Fibroblast of upper back skin (primary cell): Measurements from ENCODE around the gene FLII.

Source experiments
- DNase-seq: peaks from one replicate; pipeline ENCODE4 v3.0.0-alpha.2; 2013

FLII gene

DNA sequence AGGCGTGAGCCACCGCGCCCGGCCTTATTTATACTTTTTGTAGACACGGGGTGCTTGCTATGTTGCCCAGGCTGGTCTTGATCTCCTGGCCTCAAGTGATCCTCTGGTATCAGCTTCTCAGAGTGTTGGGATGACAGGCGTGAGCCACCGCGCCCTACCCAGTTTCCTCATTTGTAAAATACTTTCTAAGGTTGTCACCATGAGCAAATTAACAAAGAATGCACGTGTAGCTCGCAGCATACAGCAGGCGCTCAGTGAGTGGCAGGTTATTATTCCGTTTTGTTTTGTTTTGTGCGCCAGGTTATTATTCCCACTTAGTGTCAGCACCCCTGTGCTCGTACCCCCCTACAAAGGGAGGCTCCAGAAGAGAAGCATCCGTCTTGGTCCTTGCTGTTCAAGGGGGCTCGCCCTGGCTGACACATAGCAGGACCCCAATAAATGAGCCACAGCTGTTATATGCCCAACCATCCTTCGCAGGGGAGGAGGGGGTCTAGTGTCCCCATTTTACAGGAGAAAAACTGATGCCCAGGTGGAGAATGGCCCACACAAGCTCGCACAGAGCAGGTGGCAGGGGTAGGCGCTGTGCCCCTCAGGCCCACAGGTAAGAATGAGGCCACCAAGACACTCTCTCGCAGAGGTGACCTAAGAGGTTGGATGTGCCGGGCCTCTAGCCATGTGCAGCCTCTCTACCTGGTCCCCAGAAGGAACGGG lies 1.2 kb upstream of the FLII start:
- DNase-seq: no peak

- peak; percentile 24 for DNase-seq
These were observed 569 bp downstream of the FLII start for GRCh38 chr17:18257982-18258355.

DNA sequence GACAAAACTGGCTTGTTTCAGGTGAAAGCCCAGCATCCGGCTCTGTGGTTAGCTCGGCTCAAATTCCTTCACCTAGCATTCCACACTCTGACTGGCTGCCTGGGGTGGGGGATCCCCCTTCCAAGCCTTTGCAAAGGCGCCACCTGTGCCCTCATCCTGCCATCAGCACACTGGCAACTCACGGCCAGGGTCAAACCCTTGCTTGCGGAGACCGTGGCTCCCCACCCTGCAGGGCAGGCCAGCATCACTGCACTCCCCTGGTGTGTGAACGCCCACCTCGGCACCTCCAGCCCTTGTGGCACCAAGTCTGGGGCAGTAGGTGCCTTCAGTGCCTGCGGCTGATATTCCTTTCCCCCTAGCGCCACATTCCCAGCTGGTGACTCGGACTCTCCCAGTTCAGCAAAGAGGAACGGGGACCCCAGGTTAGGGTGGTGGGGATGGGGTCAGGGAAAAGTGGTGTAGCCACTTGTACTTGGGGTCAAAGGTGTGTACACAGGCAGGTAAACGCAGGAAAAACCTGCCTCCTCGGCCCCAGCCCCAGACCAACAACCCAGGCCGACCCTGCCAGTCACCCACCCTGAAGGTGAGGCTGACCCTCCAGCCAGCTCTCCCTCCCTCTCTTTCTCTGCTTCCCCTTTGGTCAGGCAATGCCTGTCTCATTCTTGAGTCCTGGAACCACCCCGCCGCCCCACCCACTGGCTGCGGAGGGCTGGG lies 1.1 kb downstream of the FLII start:
- peak; percentile 12 for DNase-seq

DNA sequence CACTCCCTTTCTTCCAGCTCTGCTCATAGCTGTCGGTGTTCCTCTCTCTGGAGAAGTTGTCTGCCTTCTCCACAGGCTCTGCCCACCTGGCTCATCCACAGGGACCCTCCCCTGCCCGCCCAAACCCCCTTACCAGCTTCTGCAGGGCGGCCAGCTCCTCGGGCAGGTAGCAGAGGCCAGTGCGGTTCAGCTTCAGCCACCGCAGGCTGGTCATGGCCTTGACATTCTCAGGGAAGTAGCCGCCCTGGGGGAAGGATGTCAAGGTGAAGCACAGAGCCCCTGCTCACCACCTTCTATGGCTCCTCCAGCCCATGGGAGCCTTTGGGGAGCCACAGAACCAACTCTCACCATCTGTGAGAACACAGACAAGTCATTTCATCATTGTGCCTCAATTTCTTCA lies 1.8 kb downstream of the FLII start:
- DNase-seq: no peak

DNA sequence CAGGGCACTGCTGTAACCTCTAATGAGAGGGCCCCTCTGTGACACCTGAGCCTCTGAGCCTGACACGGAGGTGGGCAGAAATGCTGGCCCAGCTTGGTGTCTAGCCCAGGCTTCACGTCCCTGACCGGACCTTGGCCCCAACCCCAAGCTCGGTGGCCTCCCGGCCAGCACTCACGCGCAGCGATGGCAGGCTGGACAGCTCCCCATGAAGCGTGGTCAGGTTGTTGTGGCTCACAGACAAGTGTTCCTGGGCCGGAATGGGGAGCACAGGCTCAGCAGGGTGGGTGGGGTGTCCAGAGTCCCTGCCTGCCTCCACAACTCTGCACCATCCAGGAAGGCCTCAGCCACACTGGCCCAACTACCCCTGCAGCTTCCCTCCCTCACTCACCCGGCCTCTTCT lies 2.2 kb downstream of the FLII start:
- DNase-seq: no peak

- DNase-seq: no peak
These were observed 3.5 kb downstream of the FLII start for GRCh38 chr17:18254888-18255649.

DNA sequence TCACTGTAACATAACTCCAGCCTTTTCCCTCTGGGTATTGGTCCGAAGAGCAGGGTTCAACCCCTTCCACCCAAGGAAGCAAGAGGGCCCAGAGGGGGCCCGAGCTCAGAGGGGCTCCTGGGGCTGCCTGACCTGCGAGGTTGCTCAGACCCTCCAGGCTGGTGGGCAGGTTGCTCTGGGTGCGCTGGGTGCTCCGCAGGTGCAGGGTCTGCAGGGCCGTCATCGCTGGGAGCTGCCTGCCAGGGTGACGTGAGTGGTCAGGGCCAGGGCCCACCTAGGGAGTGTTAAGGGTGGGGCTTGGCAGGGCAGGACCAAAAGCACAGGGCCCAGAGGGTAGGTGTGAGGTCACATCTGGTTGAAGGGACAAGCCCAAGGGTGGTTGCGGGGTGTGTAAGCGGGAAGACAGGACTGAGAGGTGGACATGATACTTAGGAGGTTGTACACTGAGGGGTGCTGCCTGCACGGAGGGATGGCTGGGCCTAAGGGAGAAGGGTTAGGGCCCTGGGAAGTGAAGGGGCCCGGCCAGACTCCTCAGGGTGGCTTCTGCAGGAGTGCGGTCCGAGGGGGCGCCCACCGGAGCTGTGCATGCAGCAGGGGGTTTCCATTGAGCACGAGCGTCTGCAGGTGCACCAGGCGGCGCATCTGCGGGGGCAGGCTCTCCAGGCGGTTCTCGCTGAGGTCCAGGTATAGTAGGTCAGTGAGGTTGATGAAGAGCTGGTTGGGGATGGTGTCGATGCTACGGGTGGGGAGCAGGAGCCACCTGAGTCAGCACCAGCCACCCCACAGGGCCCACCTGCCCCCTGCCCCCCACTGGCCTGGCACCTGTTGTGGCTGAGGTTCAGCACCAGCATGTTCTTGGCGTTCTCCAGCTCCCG lies 4.4 kb downstream of the FLII start:
- DNase-seq: no peak

DNA sequence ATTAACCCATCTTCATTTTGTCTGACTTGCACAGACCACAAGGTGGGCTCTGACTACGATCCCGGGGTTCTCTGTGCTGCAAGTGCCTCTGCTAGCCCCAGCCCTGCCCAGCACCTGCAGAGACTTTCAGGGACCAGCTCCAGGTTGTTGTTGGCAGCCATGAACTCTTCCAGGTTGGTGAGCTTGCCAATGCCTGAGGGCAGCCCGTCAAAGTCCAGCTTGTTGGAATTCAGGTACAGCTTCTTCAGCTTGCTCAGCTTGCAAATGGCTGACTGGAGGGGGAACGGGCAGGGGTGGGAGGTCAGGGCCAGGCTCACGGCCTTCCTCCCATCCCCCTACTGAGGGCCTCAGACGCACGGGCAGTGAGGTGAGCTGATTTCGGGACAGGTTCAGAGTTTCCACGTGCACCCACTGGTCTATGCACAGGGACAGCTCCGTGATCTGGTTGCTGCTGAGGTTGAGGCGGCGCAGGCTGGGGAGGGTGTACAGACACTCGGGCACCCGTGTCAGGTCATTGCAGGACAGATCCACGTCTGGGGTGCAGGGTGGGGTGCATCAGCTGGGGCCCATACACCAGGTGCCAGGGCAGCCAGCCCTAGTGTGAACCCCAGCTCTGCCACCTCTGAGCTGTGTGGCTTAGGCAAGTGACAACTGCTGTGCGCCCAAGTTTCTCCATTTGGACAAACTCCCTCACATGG lies 5.2 kb downstream of the FLII start:
- no peak for DNase-seq

GRCh38 chr17:18252160-18252559 lies 6.4 kb downstream of the FLII start:
- DNase-seq: no peak

DNA sequence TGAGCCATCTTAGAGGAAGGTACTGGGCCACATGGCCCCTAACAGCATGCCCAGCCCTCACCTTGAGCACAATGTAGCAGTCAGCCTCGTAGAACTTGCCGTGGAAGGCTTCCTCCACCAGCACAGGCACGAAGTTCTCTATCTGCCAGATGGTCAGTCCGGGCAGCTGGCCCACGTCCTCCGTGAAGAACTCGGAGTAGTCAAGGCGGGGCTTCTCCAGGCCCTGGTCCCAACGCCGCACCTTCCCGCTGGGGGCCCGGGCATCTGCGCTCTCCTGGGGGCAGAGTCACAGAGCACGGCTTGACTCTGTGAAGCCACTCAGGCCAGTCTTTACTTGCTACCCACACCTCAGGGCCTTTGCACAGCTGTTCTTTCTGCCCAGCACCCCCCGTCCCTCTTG lies 7.3 kb downstream of the FLII start:
- DNase-seq: no peak

- no peak for DNase-seq
These were observed 7.8 kb downstream of the FLII start for GRCh38 chr17:18250708-18251107.

GRCh38 chr17:18250259-18250658 lies 8.3 kb downstream of the FLII start:
- no peak for DNase-seq

DNA sequence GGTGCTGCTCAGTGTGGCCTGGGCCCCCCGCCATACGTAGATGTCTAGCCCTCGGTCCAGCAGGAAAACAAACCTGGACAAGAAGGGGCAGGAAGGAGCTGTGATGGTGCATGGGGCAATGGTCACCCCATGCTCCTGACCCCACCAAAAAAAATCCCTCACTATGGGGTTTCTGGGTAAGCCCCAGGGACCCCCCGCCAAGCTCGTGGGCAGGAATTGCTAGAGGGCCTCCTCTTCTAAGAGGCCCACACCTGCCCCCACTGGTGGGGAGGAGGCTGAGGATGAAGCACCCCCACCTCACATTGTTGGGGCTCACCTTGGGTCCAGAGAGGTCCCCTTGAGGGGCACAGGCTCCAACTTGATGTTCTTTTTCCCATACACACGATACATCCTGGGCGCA lies 9.7 kb downstream of the FLII start:
- no peak for DNase-seq

GRCh38 chr17:18248300-18248731 lies 10.2 kb downstream of the FLII start:
- peak; percentile 71 for DNase-seq

DNA sequence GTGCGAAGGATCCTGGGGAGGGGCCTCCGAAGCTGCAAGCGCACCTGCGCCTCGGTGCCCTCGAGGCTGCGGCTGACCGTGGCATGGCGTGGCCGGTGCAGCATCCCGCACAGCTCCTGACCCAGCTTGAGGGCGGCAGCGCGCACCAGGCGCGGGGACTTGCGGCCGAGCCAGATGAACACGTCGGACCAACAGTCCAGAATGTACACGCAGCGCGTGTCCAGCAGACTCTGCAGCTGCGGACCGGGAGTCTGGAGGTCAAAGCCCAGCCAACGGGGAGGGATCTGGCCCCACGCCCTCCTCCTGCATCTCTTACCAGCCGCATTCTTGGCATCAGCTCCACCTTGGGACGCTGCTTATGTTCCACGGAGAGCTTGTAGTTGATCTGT lies 10.9 kb downstream of the FLII start:
- DNase-seq: no peak

GRCh38 chr17:18246880-18247612 lies 11.5 kb downstream of the FLII start:
- DNase-seq: no peak

DNA sequence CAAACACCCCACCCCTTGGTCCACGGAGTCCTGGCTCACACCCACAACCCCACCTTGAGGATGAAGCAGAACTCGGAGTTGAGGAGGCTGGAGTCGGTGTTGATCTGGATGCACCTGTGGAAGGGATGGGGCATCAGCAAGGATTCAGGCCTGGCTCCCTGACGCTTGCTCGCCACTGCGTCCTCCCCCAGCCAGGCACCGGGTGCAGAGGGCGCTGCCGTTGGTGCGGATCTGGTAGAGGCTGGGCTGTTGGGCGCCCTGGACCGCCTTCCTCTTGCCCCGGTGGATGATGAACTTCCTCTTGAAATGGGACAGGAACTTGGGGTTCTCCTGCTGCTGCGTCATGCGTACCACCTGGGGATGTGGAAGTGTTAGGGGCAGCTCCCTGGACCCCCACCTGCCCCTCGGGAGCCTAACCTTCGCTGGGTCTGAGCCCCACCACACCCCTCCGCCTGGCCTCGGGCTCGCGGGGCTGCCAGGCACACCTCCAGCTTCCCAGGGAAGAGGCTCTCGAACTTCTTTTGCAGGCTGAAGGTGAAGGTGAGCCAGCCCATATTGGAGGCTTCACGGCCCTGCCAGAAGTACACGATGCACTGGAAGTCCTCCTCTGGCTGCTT lies 12.3 kb downstream of the FLII start:
- no peak for DNase-seq

GRCh38 chr17:18245038-18245776 lies 13.3 kb downstream of the FLII start:
- no peak for DNase-seq

- no peak for DNase-seq
These were observed 17.2 kb downstream of the FLII start for GRCh38 chr17:18241229-18241871.

GRCh38 chr17:18240449-18240848 lies 18.1 kb downstream of the FLII start:
- DNase-seq: no peak
